Muscle layer of duodenum (tissue), 2 donors: ENCODE results near the gene TCFL5.

ENCODE experiments used
- H3K27ac ChIP-seq: one replicate; pipeline ENCODE4 v1.7.0; 2013; ENCODE audit warnings: mild to moderate bottlenecking, low read length
- H3K27me3 ChIP-seq: one replicate; pipeline ENCODE4 v1.7.0; 2013; ENCODE audit warnings: low read depth, mild to moderate bottlenecking, control low read depth, low read length
- H3K36me3 ChIP-seq, 2 donors: one replicate each; pipeline ENCODE4 v1.7.0; 2013; ENCODE audit warnings: low read length in 2 of 2, control low read depth in 1 of 2, mild to moderate bottlenecking in 1 of 2; ENCODE audit not compliant: insufficient read depth in 2 of 2, control insufficient read depth in 1 of 2
- H3K4me1 ChIP-seq, 2 donors: one replicate each; pipeline ENCODE4 v1.7.0; 2013; ENCODE audit warnings: low read length in 2 of 2, mild to moderate bottlenecking in 2 of 2, control low read depth in 1 of 2, moderate library complexity in 1 of 2; ENCODE audit not compliant: insufficient read depth in 2 of 2, control insufficient read depth in 1 of 2
- H3K4me3 ChIP-seq, 2 donors: one replicate each; pipeline ENCODE4 v1.7.0; 2013; ENCODE audit warnings: low read length in 2 of 2, low read depth in 1 of 2, mild to moderate bottlenecking in 1 of 2
- H3K9me3 ChIP-seq, 2 donors: one replicate each; pipeline ENCODE4 v1.7.0; 2013; ENCODE audit warnings: low read length in 2 of 2, control low read depth in 1 of 2, mild to moderate bottlenecking in 1 of 2; ENCODE audit not compliant: control insufficient read depth in 1 of 2
- donor health status: healthy.

The TCFL5 gene

DNA sequence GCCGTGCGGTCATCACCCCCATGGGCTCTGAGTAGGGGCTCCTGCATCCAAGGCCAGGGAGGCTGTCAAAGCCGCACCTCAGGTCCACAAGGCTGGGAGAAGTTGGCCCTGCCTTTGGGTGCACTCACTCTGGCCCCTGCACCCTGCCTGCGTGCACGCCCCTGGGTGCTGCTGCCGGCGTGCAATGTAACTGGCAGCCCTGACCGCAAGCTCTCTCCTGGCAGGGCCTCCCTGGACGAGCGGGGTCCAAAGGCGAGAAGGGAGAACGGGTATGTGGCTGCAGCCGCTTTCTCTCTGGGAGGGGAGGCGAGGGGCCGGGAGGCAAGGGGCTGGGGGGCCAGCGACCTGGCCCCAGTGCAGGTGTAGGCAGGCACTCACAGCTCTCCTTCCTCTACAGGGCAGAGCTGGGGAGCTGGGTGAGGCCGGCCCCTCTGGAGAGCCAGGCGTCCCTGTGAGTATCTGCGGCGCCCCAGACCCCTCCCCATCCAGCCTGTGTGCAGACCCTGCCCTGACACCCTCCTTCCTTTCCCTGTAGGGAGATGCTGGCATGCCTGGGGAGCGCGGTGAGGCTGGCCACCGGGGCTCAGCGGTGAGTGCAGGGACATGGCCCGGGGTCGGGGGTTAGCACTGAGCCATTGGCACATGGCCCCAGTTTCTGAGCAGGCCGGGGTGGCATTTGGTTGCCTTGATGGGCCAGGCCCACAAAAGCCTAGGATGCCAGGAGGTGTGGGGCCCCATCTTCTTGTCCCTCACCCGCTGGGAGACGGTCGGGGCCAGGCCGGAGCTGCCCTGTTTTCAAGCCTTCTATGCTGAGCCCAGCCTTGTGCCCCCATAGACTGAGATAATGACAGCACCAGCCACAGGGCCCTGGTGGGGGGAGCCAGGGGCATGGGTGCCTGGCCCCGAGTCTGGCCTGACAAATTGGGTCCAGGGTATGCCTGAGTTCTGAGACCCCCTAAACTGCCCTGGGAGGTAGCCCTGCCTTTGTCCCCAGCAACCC lies 32.1 kb downstream of the TCFL5 start:
- H3K4me3 ChIP-seq = no peak overlapping the region
- H3K4me1 ChIP-seq = peaks cover 4 to 16% of the 10 kb centered on the region in 2 donors
- no peaks in the 10 kb centered on the region for H3K27me3 ChIP-seq
- no peak overlapping the region for H3K27ac ChIP-seq
- no peaks in the 10 kb centered on the region for H3K36me3 ChIP-seq
- H3K9me3 ChIP-seq = no peaks in the 10 kb centered on the region

DNA sequence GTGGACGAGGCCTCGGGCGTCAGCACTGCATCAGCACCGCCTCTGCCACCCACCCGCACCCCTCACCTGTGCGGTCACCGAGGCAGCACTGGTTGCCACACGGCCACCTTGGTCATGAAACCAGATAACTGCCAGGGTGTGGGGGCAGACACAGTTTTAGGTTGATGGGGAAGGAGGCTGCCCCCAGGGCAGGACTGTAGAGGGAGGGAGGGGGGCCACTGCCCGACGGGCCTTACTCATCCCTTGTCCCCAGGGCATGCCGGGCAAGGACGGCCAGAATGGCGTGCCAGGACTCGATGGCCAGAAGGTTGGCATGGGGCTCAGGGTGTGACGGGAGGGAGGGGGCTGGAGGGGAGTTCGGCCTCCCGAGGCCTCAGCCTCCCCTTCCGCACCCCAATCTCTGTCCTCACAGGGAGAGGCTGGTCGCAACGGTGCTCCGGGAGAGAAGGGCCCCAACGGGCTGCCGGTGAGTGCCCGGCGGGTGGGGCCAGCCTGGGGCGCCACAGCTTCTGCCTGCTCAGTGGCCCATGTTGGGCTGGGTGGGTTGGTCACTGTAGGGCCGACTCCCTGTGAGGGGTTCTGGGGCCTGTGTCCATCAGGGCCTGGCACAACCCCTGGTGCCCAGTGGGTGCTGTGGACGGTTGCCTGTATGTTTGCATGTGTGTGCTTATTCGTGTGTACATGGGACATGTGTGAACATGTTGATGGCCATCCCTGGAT lies 33.0 kb downstream of the TCFL5 start:
- Histone ChIP-seq H3K9me3 (no peaks in the 10 kb centered on the region), H3K27me3 (no peaks in the 10 kb centered on the region), H3K4me3 (no peak overlapping the region), H3K4me1 (peaks cover 4 to 19% of the 10 kb centered on the region in 2 donors), H3K27ac (no peak overlapping the region), H3K36me3 (no peaks in the 10 kb centered on the region)

DNA sequence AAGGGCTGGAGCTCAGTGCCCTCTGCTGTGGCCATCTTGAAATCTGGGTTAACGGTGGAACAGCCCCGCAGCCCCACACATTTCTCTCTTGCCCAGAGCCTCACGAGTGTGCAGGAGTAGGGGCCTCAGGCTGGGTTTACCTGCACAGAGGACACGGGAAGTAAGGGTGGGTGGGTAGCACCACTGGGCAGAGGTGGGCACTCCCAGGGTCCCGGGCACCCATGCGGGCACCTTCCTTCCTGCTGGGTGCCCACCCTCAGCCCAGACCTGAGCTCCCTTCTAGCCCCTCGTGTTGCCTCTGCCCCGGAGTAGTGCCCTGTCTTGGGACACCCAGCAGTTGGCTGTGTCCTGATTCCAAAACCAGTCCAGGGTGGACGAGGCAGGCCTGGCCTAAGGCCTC lies 33.6 kb downstream of the TCFL5 start:
- Histone ChIP-seq H3K27me3 (no peaks in the 10 kb centered on the region), H3K4me1 (peaks cover 4 to 19% of the 10 kb centered on the region in 2 donors), H3K9me3 (no peaks in the 10 kb centered on the region), H3K4me3 (no peak overlapping the region), H3K27ac (no peak overlapping the region), H3K36me3 (no peaks in the 10 kb centered on the region)

DNA sequence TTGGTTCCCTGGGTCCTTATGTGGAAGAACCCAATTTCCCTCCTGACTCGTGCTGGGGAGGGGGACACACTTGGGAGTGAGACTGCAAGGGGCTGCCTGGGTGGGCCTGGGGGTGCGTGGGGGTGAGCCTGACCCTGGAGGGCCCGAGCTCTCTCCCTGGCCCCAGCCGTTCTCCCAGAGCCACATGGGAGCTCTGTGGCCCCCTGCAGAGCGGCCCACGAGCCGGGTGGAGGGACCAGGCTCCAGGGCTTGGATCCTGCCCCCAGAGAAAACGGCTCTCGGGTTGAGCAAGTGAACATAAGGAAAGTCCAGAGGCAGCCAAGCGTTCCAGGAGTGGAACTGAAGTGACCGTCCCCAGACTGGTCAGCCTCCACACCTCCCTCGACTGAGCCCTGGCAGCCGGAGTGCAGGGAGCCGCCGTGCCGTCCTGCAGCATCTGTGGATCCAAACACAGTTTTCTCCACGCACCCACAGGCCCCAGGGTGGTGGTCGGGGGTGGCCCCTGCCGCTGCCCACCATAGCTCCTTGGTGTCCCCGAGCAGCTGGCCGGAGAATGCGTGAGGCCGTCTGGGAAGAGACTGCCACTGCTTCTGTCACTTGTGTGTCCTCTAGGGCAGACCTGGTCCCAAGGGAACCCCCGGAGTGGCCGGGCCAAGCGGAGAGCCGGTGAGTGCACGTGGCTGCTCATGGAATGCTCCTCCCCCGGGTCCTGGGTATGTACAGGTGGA lies 34.1 kb downstream of the TCFL5 start:
- Histone ChIP-seq H3K27me3 (no peaks in the 10 kb centered on the region), H3K9me3 (no peaks in the 10 kb centered on the region), H3K27ac (no peak overlapping the region), H3K36me3 (no peaks in the 10 kb centered on the region), H3K4me3 (no peak overlapping the region), H3K4me1 (peaks cover 0 to 14% of the 10 kb centered on the region in 2 donors)

DNA sequence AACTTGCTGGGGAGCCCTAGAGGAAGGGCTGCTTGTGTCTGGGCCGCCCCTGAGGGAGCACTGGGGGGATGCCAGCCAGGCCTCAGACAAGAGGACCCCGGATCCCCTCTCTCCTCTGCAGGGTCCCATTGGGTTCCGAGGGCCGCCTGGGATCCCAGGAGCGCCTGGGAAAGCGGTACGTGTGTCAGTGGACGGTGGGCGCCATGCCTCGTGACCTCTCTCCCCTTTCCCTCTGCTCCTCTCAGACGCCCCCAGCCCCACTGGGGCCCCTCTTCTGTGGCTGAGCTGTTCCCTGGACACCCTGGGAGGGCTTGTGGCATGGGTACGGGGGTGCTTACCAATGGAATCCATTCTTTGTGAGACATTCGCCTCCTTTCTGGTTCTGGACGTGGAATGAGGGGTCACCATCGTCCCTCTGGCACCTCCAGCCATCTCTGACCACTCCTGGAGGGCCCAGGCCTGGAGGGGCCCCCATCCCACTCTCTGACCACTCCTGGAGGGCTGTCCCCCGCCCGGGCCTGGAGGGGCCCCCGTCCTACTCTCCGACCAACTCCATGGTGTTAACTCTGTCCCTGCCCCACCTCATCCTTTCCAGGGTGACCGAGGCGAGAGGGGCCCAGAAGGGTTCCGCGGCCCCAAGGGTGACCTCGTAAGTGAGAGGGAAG lies 34.8 kb downstream of the TCFL5 start:
- Histone ChIP-seq H3K36me3 (no peaks in the 10 kb centered on the region), H3K27ac (no peak overlapping the region), H3K27me3 (no peaks in the 10 kb centered on the region), H3K9me3 (no peaks in the 10 kb centered on the region), H3K4me3 (no peak overlapping the region), H3K4me1 (peaks cover 0 to 7% of the 10 kb centered on the region in 2 donors)

DNA sequence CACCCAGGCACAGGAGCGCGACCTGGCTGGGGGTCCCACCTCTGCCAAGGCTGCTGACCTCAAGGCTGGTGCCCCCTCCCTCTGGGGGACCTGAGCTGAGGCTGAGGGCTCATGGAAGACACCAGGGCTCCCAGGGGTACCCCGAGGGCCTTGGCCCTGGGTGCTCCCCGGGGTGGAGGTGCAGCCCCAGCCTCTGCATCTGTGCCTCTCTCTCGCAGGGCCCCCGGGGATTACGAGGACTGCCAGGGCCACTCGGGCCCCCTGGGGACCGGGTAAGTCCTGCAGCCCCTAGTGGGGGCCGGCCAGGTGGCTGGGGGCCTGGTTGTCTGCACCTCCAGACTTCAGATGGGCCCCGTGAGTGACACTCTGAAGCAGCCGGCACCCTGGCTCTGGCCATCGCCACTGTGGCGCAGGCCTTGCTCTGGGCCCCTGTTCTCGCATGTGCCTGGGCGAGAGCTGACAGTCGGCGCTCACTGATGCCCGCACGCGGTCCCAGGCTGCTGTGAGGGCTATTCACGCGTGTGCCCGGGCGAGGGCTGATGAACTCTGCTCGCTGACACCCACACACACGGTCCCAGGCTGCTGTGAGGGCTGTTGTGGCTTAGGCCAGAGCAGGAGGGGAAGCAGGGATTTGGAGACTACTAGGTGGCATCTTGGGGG lies 35.5 kb downstream of the TCFL5 start:
- H3K4me3 ChIP-seq = no peak overlapping the region
- no peaks in the 10 kb centered on the region for H3K9me3 ChIP-seq
- no peaks in the 10 kb centered on the region for H3K27me3 ChIP-seq
- H3K36me3 ChIP-seq = no peaks in the 10 kb centered on the region
- no peak overlapping the region for H3K27ac ChIP-seq
- peaks cover 0 to 6% of the 10 kb centered on the region in 2 donors for H3K4me1 ChIP-seq

DNA sequence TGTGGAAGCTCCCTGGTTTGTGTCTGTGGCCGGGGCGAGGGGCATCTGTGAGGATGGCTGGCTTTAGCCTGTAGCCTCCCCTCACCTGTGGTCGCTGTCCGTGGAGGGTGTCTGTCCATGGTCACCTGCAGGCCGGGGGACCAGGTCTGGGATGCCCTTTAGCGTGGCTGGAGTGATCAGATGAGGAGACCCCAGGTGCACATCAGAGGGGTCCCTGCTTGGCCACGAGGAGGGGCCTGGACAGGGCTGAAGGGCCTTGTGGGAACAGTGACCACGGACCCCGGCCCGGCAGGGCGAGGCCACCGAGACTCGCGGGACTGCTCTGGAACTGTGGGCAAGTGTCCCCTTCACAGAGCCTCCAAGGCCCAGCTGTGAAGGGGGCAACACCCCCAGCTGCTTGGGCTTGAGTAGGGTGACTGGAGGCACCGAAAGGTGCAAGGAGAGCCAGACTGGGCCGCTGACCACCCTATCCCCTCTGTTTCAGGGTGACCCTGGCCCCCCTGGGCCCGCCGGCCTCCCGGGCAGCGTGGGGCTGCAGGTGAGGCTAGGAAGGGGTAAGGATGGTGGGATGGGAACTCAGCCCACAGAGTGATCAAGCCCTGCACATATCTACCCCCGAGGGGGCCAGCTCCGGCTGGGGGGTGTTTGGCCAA lies 36.2 kb downstream of the TCFL5 start:
- no peak overlapping the region for H3K27ac ChIP-seq
- H3K36me3 ChIP-seq = no peaks in the 10 kb centered on the region
- H3K4me1 ChIP-seq = peaks cover 0 to 6% of the 10 kb centered on the region in 2 donors
- no peak overlapping the region for H3K4me3 ChIP-seq
- no peaks in the 10 kb centered on the region for H3K9me3 ChIP-seq
- no peaks in the 10 kb centered on the region for H3K27me3 ChIP-seq

DNA sequence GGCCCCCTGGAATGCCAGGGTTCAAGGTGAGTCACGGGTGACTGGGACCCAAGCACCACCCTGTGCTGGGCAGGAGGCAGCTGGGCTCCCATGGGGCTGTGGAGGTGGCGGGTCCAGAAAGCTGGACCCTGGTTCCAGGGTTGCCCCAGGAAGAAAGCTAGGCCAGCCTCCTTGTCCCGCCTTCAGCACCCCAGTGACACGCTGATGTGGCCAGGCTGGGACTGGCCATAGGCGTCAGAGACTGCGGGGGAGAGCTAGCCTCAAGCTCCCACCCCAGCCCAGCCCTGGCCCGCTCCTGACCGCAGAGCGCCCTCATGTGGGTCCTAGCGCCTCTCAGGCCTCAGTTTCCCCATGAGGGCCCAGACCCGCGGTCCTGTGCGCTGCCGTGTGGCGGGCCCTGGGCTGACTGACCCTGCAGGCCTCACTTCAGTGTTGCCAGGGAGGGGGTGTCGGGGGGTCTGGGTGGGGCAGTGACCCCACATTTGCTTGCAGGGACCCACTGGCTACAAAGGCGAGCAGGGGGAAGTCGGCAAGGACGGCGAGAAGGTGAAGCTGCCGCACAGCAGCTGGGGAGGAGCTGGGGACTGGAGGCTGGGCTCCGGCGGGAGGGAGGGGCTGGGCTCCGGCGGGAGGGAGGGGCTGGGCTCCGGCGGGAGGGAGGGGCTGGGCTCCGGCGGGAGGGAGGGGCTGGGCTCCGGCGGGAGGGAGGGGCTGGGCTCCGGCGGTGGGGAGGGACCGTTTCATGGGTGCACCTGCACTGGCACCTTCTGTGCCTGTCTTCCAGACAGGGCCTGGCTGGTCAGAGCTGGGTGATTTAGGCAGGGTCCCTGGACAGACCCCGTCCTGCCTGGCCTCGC lies 36.9 kb downstream of the TCFL5 start:
- Histone ChIP-seq H3K4me3 (no peak overlapping the region), H3K4me1 (peaks cover 0 to 11% of the 10 kb centered on the region in 2 donors), H3K27ac (no peak overlapping the region), H3K27me3 (no peaks in the 10 kb centered on the region), H3K9me3 (no peaks in the 10 kb centered on the region), H3K36me3 (no peaks in the 10 kb centered on the region)

DNA sequence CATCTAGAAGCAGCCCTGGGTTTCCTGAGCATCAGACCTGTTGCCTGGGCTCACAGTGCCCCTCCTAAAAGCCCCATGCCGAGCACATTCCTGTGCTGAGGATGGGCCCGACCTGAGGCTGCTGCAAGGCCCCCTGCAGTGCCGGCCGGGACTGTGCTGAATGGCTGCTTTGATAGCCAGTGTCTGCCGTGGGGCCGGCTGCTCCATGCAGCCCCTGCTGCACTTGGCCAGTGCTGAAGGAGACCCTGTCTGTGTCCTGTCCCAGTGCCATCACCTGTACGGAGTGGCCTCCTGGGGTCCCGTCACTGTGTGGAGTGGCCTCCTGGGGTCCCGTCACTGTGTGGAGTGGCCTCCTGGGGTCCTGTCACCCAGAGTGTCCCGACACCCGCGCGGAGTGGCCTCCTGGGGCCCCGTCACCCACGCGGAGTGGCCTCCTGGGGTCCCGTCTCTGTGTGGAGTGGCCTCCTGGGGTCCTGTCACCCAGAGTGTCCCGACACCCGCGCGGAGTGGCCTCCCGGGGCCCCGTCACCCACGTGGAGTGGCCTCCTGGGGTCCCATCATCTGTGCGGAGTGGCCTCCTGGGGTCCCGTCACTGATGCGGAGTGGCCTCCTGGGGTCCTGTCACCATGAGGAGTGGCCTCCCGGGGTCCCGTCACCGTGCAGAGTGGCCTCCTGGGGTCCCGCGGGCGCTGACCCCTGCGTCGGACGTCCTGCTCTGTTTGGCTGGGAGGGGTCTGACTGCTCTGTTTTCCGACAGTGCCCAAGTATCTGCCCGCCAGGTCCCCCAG lies 37.7 kb downstream of the TCFL5 start:
- Histone ChIP-seq H3K36me3 (no peaks in the 10 kb centered on the region), H3K27ac (no peak overlapping the region), H3K9me3 (no peaks in the 10 kb centered on the region), H3K4me1 (peaks cover 0 to 19% of the 10 kb centered on the region in 2 donors), H3K4me3 (no peak overlapping the region), H3K27me3 (peaks cover under 1% of the 10 kb centered on the region)
